IMR-90 (cell line): ENCODE data around the gene SERPINB1. TPM values are rescaled to one million over a fixed set of nuclear protein-coding genes. Genes with fewer than 3 reads are reported as not detected.

Experiments used
- ATAC-seq: fragments of 200-7000 bp; cut with Tn5 transposase; 2 replicates; pipeline ENCODE4 v1.9.1; 2020; ENCODE audit warnings: low read depth, mild to moderate bottlenecking, moderate library complexity
- BruUV-seq: library from RNA; stranded (reverse); fragments of 400-500 nt; replicated peaks from 2 replicates; lab custom pipeline; 2021; lab: Mats Ljungman, UMichigan
- CTCF ChIA-PET: fragments of 300-600 bp; formaldehyde crosslinking; extraction: SDS; loops from one replicate; lab custom pipeline; 2021; ENCODE audit warnings: antibody characterized with exemption; lab: Yijun Ruan, JAX
- POLR2A ChIA-PET: fragments of 300-600 bp; sonication (Branson Sonifier 250); formaldehyde crosslinking; loops from one replicate; lab custom pipeline; 2022; ENCODE audit warnings: antibody characterized with exemption; ENCODE audit not compliant: unreplicated experiment; lab: Charles Lee
- DNase-seq: peaks from one replicate; pipeline ENCODE4 v3.0.0; 2013
- H2AFZ ChIP-seq: replicated peaks from 2 replicates; pipeline ENCODE3; 2013; ENCODE audit warnings: low read length, mild to moderate bottlenecking; ENCODE audit not compliant: poor library complexity
- H2AK5ac ChIP-seq: 2 replicates; pipeline ENCODE4 v1.6.1; 2013; ENCODE audit warnings: low read depth, low read length, inconsistent platforms
- H2AK9ac ChIP-seq: replicated peaks from 2 replicates; pipeline ENCODE3; 2013; ENCODE audit warnings: mild to moderate bottlenecking, low read depth, low read length, moderate library complexity; ENCODE audit not compliant: poor library complexity
- H2BK120ac ChIP-seq: 2 replicates; pipeline ENCODE4 v1.6.1; 2013; ENCODE audit warnings: low read depth, low read length, inconsistent platforms
- H2BK15ac ChIP-seq: 3 replicates; pipeline ENCODE4 v1.6.1; 2013; ENCODE audit warnings: low read depth, low read length, inconsistent platforms
- H2BK20ac ChIP-seq: 2 replicates; pipeline ENCODE4 v1.6.1; 2013; ENCODE audit warnings: low read depth, mild to moderate bottlenecking, inconsistent platforms, low read length, moderate library complexity
- H2BK5ac ChIP-seq: 2 replicates; pipeline ENCODE4 v1.6.1; 2013; ENCODE audit warnings: mild to moderate bottlenecking, low read depth, low read length, inconsistent platforms; ENCODE audit not compliant: poor library complexity, severe bottlenecking
- H3K14ac ChIP-seq: replicated peaks from 2 replicates; pipeline ENCODE4 v1.6.1; 2013; ENCODE audit warnings: low read depth, low read length, inconsistent platforms
- H3K18ac ChIP-seq: 2 replicates; pipeline ENCODE4 v1.6.1; 2013; ENCODE audit warnings: low read depth, low read length, control low read depth
- H3K23ac ChIP-seq: 2 replicates; pipeline ENCODE4 v1.6.1; 2013; ENCODE audit warnings: low read depth, low read length, inconsistent platforms
- H3K27ac ChIP-seq: 2 replicates; pipeline ENCODE4 v1.5.1; 2013; ENCODE audit warnings: mild to moderate bottlenecking, control low read depth, low read length; ENCODE audit not compliant: insufficient read depth
- H3K27me3 ChIP-seq: 2 replicates; pipeline ENCODE4 v1.6.1; 2013; ENCODE audit warnings: low read length; ENCODE audit not compliant: control insufficient read depth, insufficient read depth
- H3K36me3 ChIP-seq: 2 replicates; pipeline ENCODE4 v1.6.1; 2013; ENCODE audit warnings: low read length, mixed read lengths; ENCODE audit not compliant: control insufficient read depth, insufficient read depth
- H3K4ac ChIP-seq: 2 replicates; pipeline ENCODE4 v1.6.1; 2013; ENCODE audit warnings: low read depth, low read length, inconsistent platforms
- H3K4me1 ChIP-seq: 2 replicates; pipeline ENCODE4 v1.6.1; 2013; ENCODE audit warnings: low read length, mixed read lengths; ENCODE audit not compliant: control insufficient read depth, insufficient read depth
- H3K4me2 ChIP-seq: 2 replicates; pipeline ENCODE4 v1.6.1; 2013; ENCODE audit warnings: low read depth, mild to moderate bottlenecking, control low read depth, low read length, moderate library complexity
- H3K4me3 ChIP-seq: 2 replicates; pipeline ENCODE4 v1.5.1; 2013; ENCODE audit warnings: low read depth, mild to moderate bottlenecking, control low read depth, low read length, moderate library complexity; ENCODE audit not compliant: insufficient read depth
- H3K56ac ChIP-seq: 2 replicates; pipeline ENCODE4 v1.6.1; 2013; ENCODE audit warnings: low read length, inconsistent platforms; ENCODE audit not compliant: insufficient read depth; ENCODE audit errors: extremely low read depth
- H3K79me1 ChIP-seq, 2 experiments: 2 replicates each; pipeline ENCODE4 v1.6.1; 2013; ENCODE audit warnings: low read length in 2 of 2, inconsistent platforms in 1 of 2, low read depth in 1 of 2
- H3K9ac ChIP-seq: 2 replicates; pipeline ENCODE4 v1.6.1; 2013; ENCODE audit warnings: low read depth, low read length, control low read depth
- H3K9me1 ChIP-seq: 2 replicates; pipeline ENCODE4 v1.6.1; 2013; ENCODE audit warnings: low read length, inconsistent platforms; ENCODE audit not compliant: insufficient read depth
- H3K9me3 ChIP-seq: 2 replicates; pipeline ENCODE4 v1.6.1; 2013; ENCODE audit warnings: low read length; ENCODE audit not compliant: control insufficient read depth, insufficient read depth
- H4K20me1 ChIP-seq: 2 replicates; pipeline ENCODE4 v1.6.1; 2013; ENCODE audit warnings: low read length, inconsistent platforms; ENCODE audit not compliant: insufficient read depth
- H4K5ac ChIP-seq: 2 replicates; pipeline ENCODE4 v1.6.1; 2013; ENCODE audit warnings: mild to moderate bottlenecking, low read depth, low read length, control low read depth
- H4K8ac ChIP-seq, 2 experiments: 2 replicates each; pipeline ENCODE4 v1.6.1; 2013; ENCODE audit warnings: low read depth in 2 of 2, low read length in 2 of 2, control low read depth in 1 of 2, inconsistent platforms in 1 of 2
- H4K91ac ChIP-seq: 2 replicates; pipeline ENCODE4 v1.6.1; 2013; ENCODE audit warnings: low read depth, low read length, inconsistent platforms; ENCODE audit not compliant: insufficient read depth
- CHD1 ChIP-seq: IDR thresholded peaks from 2 replicates; pipeline ENCODE4 v1.6.1; 2012; ENCODE audit warnings: low read depth, low read length, improper control_type of control experiment
- FOS ChIP-seq: fragments of 150-350 bp; IDR thresholded peaks from 2 replicates; pipeline ENCODE4 v1.6.1; 2016; ENCODE audit warnings: low read depth, low read length
- MAFK ChIP-seq: IDR thresholded peaks from 2 replicates; pipeline ENCODE4 v1.6.1; 2012; ENCODE audit warnings: low read depth, low read length, improper control_type of control experiment
- MAZ ChIP-seq: IDR thresholded peaks from 2 replicates; pipeline ENCODE4 v1.6.1; 2012; ENCODE audit warnings: low read depth, mild to moderate bottlenecking, low read length, improper control_type of control experiment, moderate library complexity, borderline replicate concordance
- NFE2L2 ChIP-seq: fragments of 150-350 bp; IDR thresholded peaks from 2 replicates; pipeline ENCODE4 v1.6.1; 2016; ENCODE audit warnings: low read depth, mild to moderate bottlenecking, low read length
- POLR2A ChIP-seq: IDR thresholded peaks from 2 replicates; pipeline ENCODE4 v1.6.1; 2012; ENCODE audit warnings: mild to moderate bottlenecking, low read depth, low read length
- WGBS, 2 experiments: methylation state at CpG; one replicate each; pipeline versions ENCODE4 v1.1.5 to v1.1.7; 2013; ENCODE audit warnings: missing lambda C conversion rate in 2 of 2; ENCODE audit not compliant: insufficient read length in 1 of 2; ENCODE audit errors: extremely low coverage in 2 of 2; 5-methylcytosine and 5-hydroxymethylcytosine counted together
- dilution Hi-C: fragments of 300-500 bp; cut with HindIII; formaldehyde crosslinking; loops from one replicate; pipeline ENCODE4 v1.14.3; 2018; ENCODE audit warnings: low sequenced_read_pairs; ENCODE audit not compliant: unreplicated experiment
- in situ Hi-C: fragments of 300-500 bp; cut with MboI; formaldehyde crosslinking; loops from 3 replicates; pipeline ENCODE4 v1.14.3; 2019; ENCODE audit warnings: low sequenced_read_pairs, inconsistent platforms, mixed read lengths
- intact Hi-C: fragments of 100-400 bp; cut with micrococcal nuclease; formaldehyde crosslinking; loops from 2 replicates; pipeline ENCODE4 v1.10.0; 2022
- polyA plus RNA-seq, 3 experiments: library from polyadenylated mRNA; depleted of rRNA; stranded (reverse); fragments of >200 nt; gene quantifications; 2 replicates each; pipeline ENCODE4 v1.2.3, GENCODE V29; 2012; ENCODE audit warnings: low replicate concordance in 1 of 3
- total RNA-seq: library from RNA; depleted of rRNA; stranded (reverse); fragments of >200 nt; gene quantifications from 2 replicates; pipeline ENCODE4 v1.2.3, GENCODE V29; 2012
- TF ChIP-seq, protein P1 (sequence below): fragments of 150-350 bp; IDR thresholded peaks from 2 replicates; pipeline ENCODE4 v1.6.1; 2016; ENCODE audit warnings: low read depth, mild to moderate bottlenecking, low read length, moderate library complexity, borderline replicate concordance
- TF ChIP-seq, protein P2 (sequence below): fragments of 150-350 bp; IDR thresholded peaks from 2 replicates; pipeline ENCODE4 v1.6.1; 2017; ENCODE audit warnings: mild to moderate bottlenecking, antibody characterized with exemption, low read length, low read depth

SERPINB1 gene
- total and polyA plus RNA-seq, 2 of the 4 experiments (the other 2 are of a cell fraction) = 6.1 to 9.1 TPM

DNA sequence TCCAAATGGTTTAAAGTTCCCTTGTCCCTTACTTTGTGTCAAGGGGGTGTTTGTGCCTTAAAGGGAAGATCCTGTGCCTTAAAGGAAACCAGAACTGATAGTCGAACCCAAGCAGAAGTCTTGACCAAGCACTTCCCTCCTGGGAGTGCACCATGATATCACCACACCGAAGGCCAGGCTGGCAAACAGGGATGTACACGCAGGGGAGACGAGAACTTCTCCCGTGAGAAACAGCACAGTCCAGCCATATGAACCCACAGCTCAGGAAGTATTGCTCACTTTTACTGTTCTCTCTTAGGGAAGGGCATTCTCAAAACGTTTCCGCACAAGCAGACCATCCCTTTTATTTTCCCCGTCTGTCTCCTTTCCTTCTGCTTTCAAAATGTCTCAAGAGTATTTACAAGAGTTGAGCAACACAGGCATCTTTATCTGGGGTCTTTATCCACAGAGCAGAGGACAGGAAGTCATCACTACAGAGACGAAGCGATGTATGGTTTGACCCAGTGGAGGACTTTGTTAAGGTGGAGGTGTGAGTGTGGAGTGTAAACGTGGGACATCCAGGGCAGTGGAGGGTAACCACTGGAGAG lies 12.8 kb upstream of the SERPINB1 start:
- Histone ChIP-seq H2BK20ac (peak overlapping the region; percentile 98), H3K23ac (peak overlapping the region; percentile 91), H3K9ac (peak overlapping the region; percentile 73), H3K4me1 (peaks cover 36% of the 10 kb centered on the region), H3K56ac (peak overlapping the region; percentile 90), H2BK5ac (peak overlapping the region; percentile 98), H3K18ac (peak overlapping the region; percentile 99), H3K9me3 (no peaks in the 10 kb centered on the region), H3K27me3 (no peaks in the 10 kb centered on the region), H2BK15ac (peak overlapping the region; percentile 75), H4K8ac (peak overlapping the region; percentile 89 to 97), H3K4me3 (peak overlapping the region; percentile 14; the same call in 1 of the 2 replicates), H3K4ac (peak overlapping the region; percentile 96), H4K5ac (peak overlapping the region; percentile 99), H3K27ac (peak overlapping the region; percentile 97), H3K79me1 (peaks cover 0 to 26% of the 10 kb centered on the region in 2 experiments; a peak in 3 of 4 replicates), H2BK120ac (peak overlapping the region; percentile 98), H2AK9ac (peak overlapping the region; percentile 59), H2AFZ (peak overlapping the region; percentile 81), H3K14ac (peak overlapping the region; percentile 95), H4K91ac (peak overlapping the region; percentile 98), H2AK5ac (peak overlapping the region; percentile 92), H4K20me1 (no peaks in the 10 kb centered on the region), H3K9me1 (peaks cover 40% of the 10 kb centered on the region), H3K36me3 (no peaks in the 10 kb centered on the region), H3K4me2 (peak overlapping the region; percentile 72)
- WGBS, 2 experiments = 72% methylated on average over 4 of the region's 11 CpGs; no CpG with 5 or more reads in 1 of the 2 experiments
- intact Hi-C loops = loop anchor here (1.0 to 2.0 kb wide), 2 partner anchors 48 to 63 kb away; partner anchors contain the start of gene SERPINB9
- POLR2A ChIA-PET = no interaction called here
- in situ Hi-C loops = no loop called here
- CTCF ChIA-PET = interaction anchor here (1.5 kb wide), 1 partner anchor 98 kb away, joined by 3 read pairs; no protein-coding TSS in a partner anchor
- dilution Hi-C loops = no loop called here
- TF ChIP-seq MAZ (no peak), CHD1 (no peak), MAFK (no peak), NFE2L2 (no peak), POLR2A (no peak), FOS (no peak)
- TF ChIP-seq, protein P1, sequence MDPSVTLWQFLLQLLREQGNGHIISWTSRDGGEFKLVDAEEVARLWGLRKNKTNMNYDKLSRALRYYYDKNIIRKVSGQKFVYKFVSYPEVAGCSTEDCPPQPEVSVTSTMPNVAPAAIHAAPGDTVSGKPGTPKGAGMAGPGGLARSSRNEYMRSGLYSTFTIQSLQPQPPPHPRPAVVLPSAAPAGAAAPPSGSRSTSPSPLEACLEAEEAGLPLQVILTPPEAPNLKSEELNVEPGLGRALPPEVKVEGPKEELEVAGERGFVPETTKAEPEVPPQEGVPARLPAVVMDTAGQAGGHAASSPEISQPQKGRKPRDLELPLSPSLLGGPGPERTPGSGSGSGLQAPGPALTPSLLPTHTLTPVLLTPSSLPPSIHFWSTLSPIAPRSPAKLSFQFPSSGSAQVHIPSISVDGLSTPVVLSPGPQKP = no peak
- TF ChIP-seq, protein P2, sequence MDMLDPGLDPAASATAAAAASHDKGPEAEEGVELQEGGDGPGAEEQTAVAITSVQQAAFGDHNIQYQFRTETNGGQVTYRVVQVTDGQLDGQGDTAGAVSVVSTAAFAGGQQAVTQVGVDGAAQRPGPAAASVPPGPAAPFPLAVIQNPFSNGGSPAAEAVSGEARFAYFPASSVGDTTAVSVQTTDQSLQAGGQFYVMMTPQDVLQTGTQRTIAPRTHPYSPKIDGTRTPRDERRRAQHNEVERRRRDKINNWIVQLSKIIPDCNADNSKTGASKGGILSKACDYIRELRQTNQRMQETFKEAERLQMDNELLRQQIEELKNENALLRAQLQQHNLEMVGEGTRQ = no peak
- ATAC-seq (peak; percentile 3; the same call in 1 of the 2 replicates), DNase-seq (peak; percentile 36)
- no TSS peak for BruUV-seq
